ENCODE data around the gene PLCXD1. TPM values are rescaled to one million over a fixed set of nuclear protein-coding genes. Genes with fewer than 3 reads are reported as not detected.
A peak's percentile ranks its signal among the peaks of the same experiment; 100 is the strongest.
"Not testable (repeated sequence)": the region's sequence is repeated elsewhere in the genome, so short reads cannot be mapped to it uniquely, and the experiment has no call there.

PLCXD1 gene
- polyA plus RNA-seq, 3 donors = 15.8 to 22.4 (median 17.9) TPM

DNA sequence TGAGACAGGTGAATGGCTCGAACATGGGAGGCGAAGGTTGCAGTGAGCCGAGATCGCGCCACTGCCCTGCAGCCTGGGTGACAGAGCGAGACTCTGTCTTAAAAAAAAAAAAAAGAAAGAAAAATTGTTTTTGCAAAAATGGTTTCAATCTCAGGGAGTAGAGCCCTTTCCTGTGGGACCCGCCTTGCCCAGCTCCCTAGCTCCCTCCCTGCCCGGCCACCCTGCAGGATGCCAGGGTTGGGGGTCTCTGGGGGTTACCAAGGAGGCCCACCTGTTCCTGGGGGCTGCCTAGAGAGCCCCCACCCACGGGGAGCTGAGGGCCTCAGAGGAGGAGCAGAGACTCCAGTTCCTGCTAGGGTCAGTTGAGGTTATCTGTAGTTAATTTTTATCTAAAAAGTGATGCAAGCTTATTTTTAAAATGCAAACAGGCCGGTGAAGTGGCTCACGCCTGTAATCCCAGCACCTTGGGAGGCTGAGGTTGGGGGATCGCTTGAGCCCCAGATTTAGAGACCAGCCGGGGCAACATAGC lies 18.7 kb upstream of the PLCXD1 start:
- no peak for DNase-seq (ENCODE audit: low read depth in 3 of 3, low spot score in 2 of 3)

DNA sequence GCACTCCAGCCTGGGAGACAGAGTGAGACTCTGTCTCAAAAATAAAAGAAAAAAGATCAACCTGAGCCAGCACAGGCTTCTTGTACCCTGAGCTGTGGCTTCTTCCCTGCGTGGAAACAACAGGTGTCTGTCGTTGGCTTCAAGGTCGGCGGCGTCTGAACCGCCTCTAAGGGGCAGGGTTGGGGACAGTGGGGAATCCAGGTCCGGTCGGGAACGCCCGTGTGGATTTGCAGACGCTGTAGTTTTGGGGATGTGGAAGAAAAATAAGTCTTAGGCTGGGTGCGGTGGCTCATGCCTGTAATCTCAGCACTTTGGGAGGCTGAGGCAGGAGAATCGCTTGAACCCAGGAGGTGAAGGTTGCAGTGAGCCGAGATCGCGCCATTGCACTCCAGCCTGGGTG lies 17.2 kb upstream of the PLCXD1 start:
- not testable (repeated sequence) for DNase-seq (ENCODE audit: low read depth in 3 of 3, low spot score in 2 of 3)

DNA sequence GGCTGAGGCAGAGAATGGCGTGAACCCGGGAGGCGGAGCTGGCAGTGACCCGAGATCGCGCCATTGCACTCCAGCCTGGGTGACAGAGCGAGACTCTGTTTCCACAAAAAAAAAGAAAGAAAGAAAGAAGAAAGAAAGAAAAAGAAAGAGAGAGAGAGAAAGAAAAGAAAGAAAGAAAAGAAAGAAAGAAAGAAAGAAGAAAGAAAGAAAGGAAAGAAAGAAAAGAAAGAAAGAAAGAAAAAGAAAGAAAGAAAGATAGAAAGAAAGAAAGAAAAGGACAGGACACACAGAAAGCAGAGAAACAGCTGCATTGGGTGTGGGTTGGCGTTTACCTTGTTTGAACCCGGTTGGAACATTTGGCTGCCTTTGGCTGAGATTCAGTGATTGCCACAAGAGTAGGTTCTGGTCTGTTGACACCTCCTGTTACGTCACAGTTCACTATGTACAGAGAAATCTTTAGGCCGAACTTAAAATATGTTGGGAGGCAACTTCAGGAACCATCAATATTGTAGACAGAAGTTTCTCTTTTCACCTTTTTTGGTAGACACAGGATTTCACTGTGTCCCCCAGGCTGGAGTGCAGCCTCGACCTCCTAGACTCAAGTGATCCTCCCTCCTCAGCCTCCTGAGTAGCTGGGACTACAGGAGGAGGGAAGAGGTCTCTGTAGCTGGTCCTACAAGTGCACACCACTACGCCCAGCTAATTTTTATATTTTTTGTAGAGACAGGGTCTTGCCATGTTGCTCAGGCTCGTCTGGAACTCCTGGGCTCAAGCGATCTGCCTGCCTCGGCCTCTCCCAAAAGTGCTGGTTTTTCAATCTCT lies 16.3 kb upstream of the PLCXD1 start:
- DNase-seq (ENCODE audit: low read depth in 3 of 3, low spot score in 2 of 3) = no peak

DNA sequence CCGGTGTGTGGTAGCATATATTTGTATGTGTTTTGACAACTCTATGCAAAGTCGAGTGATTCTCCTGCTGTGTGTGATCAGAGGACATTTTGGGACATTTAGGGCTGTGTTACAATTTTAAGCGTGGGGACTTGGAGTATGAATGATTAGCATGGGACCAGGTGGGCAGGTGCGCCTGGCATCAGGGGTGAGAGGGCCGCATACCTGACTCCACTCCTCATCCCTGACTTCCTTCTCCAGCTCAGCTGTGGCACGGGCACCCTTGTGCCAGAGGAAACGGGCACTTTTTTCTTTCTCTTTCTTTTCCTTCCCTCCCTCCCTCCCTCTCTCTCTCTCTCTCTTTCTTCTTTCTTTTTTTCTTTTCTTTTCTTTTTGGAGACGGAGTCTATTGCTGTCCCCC lies 15.7 kb upstream of the PLCXD1 start:
- DNase-seq (ENCODE audit: low read depth in 3 of 3, low spot score in 2 of 3) = no peak

DNA sequence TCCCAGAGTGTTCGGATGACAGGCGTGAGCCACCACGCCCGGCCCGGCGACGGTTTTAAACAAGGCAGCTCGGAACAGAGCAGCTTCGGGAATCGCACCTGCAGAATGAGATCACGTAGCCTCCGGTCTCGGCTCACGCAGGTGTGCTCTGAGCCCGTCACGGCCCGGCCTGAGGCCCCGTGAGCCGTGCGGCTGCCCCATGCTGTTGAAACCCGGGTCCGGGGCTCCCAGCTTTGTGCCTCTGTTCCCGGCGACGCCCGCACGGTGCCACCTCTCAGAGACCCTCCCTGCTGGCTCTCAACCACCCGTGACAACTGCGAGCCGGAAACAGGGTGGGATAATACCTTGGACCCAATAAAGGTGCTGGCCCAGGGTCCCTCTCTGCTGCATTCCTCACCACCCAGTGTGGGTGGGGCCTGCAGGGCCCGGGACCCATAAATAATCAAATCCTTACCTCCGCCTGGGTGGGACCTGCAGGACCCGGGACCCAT lies 13.4 kb upstream of the PLCXD1 start:
- no peak for DNase-seq (ENCODE audit: low read depth in 3 of 3, low spot score in 2 of 3)

DNA sequence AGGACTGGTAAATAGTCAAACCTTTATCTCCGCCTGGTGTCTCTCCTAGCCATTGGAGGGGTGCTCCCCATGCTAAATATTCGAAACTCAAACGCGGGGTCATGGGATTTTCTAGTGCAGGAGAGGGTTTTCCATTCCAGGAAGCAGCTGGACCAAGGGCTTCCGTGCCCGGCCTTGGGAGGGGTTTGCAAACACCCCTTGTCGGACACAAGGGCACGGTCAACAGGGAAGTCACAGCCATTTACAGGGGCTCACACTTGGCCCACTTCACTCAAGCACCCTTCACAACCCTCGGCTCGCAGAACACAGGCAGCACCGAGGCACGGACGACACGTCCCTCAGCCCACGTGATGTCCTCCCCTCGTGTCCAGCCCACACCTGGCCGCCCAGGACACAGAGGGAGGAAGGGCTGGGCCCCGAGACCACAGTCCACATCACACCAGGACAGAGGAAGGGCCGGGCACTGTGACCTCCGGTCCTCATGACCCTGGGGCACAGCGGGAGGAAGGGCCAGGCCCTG lies 10.3 kb upstream of the PLCXD1 start:
- no peak for DNase-seq (ENCODE audit: low read depth in 3 of 3, low spot score in 2 of 3)

DNA sequence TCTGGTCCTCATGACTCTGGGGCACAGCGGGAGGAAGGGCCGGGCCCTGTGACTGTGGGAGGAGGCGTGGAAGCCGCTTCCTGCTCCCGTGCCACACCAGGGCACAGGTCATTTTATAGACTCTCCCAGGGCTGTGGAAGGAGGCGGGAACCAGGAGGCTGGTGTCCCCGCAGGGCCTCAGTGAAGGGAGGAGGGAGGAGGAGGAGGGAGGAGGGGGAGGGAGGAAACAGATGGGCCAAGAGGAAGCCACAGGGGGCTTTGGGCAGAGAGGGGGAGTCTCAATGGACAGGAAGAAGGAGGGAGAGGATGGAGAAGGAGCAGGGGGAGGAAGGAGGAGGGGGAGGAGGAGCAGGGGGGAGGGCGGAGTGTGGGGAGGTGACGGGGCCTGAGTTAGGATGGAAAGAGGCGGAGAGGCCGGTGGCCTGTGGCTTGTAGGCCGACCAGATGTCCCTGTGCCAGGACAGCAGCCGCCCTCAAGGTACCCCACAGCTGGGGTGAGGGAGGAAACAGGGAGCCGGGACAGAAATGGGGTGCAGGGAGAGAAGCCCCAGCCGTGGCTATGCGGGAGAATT lies 6.2 kb upstream of the PLCXD1 start:
- DNase-seq (ENCODE audit: low read depth in 3 of 3, low spot score in 2 of 3) = peak in 1 of 3 donors; percentile 32

DNA sequence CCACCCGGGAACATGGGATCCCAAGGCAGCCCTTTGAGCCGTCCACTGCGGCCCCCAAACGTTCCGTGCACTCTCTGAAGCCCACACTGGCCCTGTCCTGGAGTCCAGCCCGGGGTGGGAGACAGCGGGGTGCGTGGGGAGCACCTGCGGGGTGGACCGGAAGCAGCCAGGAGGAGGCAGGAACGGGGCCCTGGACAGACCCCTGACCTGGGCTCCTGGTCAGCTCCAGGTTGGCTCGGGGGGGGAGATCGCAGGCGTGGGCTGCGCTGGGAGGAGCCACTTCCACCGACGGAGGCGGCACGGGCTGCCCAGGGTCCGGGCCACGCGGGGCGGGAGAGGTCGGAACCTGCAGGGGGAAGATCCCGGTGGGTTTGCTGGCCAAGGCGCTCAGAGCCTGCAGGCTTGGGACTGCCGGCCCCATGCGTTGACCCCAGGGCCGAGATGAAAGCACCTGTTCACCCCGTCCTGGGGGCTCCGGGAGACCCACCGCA lies 5.7 kb upstream of the PLCXD1 start:
- DNase-seq (ENCODE audit: low read depth in 3 of 3, low spot score in 2 of 3) = no peak

DNA sequence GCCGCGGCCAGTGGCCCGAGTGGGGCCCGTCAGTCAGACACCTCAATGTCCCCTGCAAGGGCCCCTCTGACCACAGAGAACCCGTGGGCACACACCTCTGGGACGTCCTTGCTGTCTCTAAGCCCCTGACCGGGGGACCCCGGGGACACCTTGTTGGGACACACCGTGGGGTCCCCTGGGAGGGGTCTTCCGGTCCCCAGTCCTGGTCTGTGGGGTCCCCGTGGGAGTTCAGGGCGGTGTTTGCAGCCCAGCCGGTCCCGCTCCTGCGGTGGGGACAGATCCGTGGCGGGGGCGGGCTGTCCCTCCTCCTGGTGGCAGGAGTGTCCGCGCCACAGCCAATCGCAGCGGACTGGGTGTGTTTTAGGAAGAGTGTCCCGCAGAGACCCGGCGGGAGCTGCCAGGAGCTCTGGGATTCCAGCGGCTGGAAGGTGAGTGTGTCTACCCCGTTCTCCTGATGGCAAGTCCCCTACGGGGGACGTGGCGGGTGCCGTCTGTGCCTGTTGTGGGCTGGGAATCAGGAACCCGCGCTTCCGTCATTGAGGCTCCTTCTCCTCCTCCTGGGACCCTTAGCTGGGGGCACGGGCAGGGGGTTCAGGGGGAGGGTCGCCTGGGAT lies 5.1 kb upstream of the PLCXD1 start:
- DNase-seq (ENCODE audit: low read depth in 3 of 3, low spot score in 2 of 3) = peak in 1 of 3 donors; percentile 38

DNA sequence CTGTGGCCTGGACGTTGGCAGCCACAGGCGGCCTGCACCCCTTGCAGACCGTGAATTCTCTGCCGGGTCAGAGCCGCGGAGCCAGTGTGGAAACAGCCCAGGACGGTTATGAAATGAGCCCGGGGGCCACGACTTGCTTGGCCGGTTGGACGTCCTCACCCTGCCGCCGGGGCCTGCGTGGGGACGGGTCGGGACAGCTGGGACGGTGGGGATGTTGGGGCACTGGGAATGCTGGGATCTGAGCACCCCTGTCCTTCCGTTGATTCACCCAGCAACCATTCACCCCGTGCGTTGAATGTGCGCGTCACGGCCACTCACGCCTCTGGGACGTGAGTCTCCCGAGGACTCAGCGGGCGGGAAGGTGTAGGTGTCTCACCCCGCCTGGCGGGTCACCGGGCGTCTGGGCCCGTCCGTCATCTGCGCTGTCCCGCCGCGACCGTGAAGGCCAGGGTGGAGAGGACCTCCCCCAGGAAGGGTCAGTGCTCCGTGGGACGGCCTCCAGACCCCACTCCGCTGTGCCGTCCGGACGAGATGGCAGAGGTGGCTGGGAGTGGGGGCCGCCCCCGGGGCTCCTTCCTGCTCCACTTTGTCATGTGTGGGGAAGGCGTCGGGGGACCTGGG lies 4.5 kb upstream of the PLCXD1 start:
- DNase-seq (ENCODE audit: low read depth in 3 of 3, low spot score in 2 of 3) = no peak

DNA sequence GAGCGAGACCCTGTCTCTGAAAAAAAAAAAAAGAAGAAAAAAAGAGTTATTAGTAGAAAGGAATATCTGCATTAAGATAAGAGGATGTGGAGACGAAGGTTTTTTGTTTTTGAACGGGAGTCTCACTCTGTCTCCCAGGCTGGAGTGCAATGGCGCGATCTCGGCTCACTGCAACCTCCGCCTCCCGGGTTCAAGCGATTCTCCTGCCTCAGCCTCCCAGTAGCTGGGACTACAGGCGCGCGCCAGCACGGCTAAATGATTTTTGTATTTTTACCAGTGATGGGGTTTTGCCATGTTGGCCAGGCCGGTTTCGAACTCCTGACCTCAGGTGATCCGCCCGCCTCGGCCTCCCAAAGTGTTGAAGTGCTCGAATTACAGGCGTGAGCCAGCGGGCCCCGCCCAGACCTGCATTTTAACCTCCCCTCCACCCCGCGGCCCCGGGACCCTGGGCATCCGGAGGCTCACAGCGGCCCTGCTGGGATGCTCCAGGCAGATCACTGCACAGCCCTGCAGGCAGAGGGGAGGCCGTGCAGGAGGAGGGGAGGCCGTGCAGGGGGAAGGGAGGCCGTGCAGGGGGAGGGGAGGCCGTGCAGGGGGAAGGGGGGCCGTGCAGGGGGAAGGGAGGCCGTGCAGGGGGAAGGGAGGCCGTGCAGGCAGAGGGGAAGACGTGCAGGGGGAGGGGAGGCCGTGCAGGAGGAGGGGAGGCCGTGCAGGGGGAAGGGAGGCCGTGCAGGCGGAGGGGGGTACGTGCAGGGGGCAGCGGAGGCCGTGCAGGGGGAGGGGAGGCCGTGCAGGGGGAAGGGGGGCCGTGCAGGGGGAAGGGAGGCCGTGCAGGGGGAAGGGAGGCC lies 1.2 kb upstream of the PLCXD1 start:
- not testable (repeated sequence) for DNase-seq (ENCODE audit: low read depth in 3 of 3, low spot score in 2 of 3)

DNA sequence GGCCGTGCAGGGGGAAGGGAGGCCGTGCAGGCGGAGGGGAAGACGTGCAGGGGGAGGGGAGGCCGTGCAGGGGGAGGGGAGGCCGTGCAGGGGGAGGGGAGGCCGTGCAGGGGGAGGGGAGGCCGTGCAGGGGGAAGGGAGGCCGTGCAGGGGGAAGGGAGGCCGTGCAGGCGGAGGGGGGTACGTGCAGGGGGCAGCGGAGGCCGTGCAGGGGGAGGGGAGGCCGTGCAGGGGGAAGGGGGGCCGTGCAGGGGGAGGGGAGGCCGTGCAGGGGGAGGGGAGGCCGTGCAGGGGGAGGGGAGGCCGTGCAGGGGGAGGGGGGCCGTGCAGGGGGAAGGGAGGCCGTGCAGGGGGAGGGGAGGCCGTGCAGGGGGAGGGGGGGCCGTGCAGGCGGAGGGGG lies 459 bp upstream of the PLCXD1 start:
- DNase-seq (ENCODE audit: low read depth in 3 of 3, low spot score in 2 of 3) = not testable (repeated sequence)

DNA sequence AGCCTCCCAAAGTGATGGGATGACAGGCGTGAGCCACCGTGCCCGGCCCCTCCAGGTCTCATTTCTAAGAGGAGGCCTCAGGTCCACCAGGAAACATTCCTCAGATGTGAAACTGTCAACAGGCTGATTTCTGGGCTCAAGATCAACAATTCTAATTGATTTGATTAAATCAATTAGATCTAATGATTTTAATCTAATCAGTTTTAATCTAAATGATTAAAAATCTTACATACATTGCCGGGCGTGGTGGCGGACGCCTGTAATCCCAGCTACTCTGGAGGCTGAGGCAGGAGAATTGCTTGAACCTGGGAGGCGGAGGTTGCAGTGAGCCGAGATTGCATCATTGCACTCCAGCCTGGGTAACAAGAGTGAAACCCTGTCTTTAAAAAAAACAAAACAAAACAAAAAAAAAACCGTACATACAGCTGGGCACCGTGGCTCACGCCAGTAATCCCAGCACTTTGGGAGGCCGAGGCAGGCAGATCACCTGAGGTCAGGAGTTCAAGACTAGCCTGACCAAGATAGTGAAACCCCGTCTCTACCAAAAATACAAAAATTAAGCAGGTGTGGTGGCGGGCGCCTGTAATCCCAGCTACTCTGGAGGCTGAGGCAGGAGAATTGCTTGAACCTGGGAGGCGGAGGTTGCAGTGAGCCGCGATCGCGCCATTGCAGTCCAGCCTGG lies 960 bp downstream of the PLCXD1 start:
- DNase-seq (ENCODE audit: low read depth in 3 of 3, low spot score in 2 of 3) = not testable (repeated sequence)

DNA sequence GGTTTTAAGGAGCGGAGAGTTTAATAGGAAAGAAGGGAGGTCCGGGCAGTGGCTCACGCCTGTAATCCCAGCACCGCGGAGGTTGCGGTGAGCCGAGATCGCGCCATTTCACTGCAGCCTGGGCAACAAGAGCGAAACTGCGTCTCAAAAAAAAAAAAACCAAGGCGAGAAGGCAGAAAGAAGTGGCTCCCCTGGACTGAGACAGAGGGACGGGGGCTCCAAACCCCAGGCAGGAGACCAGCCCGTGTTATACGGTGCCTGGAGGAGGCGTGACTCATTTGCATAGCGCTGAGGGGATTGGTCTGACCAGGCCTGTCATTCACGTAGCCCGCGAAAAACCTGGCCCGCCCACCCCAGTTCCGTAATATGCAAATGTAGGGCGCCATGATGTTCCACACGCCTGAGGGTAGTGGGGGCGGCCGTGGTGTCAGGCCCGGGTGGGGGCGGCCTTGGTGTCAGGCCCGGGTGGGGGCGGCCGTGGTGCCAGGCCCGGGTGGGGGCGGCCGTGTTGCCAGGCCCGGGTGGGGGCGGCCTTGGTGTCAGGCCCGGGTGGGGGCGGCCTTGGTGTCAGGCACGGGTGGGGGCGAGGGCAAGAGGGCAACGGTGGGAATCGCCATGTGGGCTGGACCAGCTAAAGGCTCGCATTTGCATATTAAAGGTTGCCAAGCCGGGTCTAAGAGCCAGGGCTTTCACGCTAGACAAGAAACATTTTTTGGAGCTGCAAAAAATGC lies 2.1 kb downstream of the PLCXD1 start:
- peak; percentile 64 to 76 (median 74) for DNase-seq (ENCODE audit: low read depth in 3 of 3, low spot score in 2 of 3)

DNA sequence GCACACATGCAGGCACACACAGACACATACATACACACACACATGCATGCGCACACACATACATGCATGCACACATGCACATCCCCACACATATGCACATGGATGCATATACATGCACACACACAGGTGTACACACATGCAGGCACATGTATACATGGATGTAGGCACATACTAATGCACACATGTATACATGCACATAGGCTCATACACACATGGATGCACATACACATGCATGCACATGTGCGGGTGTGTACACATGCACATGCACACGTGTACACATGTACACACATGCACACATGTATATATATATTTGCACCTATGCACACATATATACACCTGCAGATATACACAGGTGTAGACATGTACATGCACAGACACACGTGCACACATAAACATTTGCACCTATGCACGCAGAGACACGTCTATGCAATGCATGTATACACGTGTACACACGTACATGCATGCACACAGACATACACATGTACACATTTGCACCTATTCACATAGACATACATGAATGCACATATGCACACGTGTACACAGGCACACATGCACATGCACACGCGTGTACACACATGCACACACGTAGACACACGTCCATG lies 4.0 kb downstream of the PLCXD1 start:
- no peak for DNase-seq (ENCODE audit: low read depth in 3 of 3, low spot score in 2 of 3)

DNA sequence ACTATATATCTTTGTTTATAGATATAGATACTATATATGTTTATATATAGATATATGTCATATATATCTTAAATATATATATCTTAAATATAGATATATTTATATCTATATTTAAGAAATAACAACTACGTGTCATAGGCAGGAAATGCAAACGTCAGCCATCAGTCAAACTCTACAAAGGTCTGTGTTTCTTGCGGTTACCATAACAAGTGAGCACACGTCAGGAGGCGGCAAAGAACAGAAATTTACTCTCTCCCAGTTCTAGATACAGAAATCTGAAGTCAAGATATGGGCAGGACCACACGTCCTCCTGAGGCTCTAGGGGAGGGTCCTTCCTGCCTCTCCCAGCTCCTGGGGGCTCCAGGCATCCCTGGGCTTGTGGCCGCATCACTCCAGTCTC lies 6.5 kb downstream of the PLCXD1 start:
- no peak for DNase-seq (ENCODE audit: low read depth in 3 of 3, low spot score in 2 of 3)

DNA sequence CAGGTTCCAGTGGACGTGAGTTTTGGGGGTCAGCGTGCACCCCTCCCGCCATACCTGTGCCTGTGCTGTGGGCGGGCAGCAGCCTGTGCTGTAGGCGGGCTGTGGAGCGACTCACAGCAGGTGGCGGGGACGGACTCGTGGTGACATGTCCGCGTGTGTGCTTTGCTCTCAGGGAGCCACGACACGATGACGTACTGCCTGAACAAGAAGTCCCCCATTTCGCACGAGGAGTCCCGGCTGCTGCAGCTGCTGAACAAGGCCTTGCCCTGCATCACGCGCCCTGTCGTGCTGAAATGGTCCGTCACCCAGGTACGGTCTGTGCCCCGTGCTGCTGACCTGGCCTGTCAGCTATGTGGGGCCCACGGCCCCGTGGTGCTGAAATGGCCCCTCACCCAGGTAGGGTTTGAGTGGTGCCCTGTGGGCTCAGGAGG lies 7.4 kb downstream of the PLCXD1 start:
- no peak for DNase-seq (ENCODE audit: low read depth in 3 of 3, low spot score in 2 of 3)
